ENCODE measurements around the gene SGSM1. TPM values are rescaled to one million over a fixed set of nuclear protein-coding genes. Genes with fewer than 3 reads are reported as not detected.

The SGSM1 gene
- total RNA-seq, 1 donor from 2014 or later = 6.8 TPM

GRCh38 chr22:24975813-24976341 is 169.9 kb downstream of the SGSM1 start:
- DNase-seq (ENCODE audit: low spot score) = no peak

GRCh38 chr22:24976442-24977218 is 170.6 kb downstream of the SGSM1 start:
- no peak for DNase-seq (ENCODE audit: low spot score)

Other genes with a start within 250 kb of the SGSM1 start
- 49.4 TPM for gene LRRC75B, start 213.1 kb upstream of the SGSM1 start, total RNA-seq
- gene GGT1, start 203.0 kb upstream of the SGSM1 start, total RNA-seq = 208 TPM
- not detected for gene PIWIL3, start 31.5 kb upstream of the SGSM1 start, total RNA-seq
- gene LHFPL7, start 140.5 kb downstream of the SGSM1 start, total RNA-seq = not detected
- gene KIAA1671, start 146.5 kb downstream of the SGSM1 start, total RNA-seq = 85.5 TPM

Data from mucosa of gallbladder (tissue), 1 donor.